A549 (cell line): ENCODE data around the gene CHD6.

Experiments
- EP300 ChIP-seq, 2 experiments: fragments of >200 bp; sonication (Bioruptor Twin); formaldehyde crosslinking; IDR thresholded peaks; 2 replicates in 1 of 2; 3 replicates in 1 of 2; pipeline ENCODE4 v1.6.1; 2016 to 2017
- POLR2A ChIP-seq: IDR thresholded peaks from 2 replicates; pipeline ENCODE4 v1.6.1; 2012; ENCODE audit warnings: mild to moderate bottlenecking, low read length
- RNF2 ChIP-seq: fragments of 200-600 bp; sonication (generic); IDR thresholded peaks from 2 replicates; pipeline ENCODE4 v1.6.1; 2016; ENCODE audit warnings: low read depth, mild to moderate bottlenecking, antibody characterized with exemption, moderate library complexity, borderline replicate concordance
- TP53 ChIP-seq: fragments of 250-450 bp; sonication (Bioruptor Pico); IDR thresholded peaks from 2 replicates; pipeline ENCODE4 v1.5.0; 2021; ENCODE audit warnings: mild to moderate bottlenecking, moderate library complexity
- USF2 ChIP-seq: fragments of 450-650 bp; IDR thresholded peaks from 2 replicates; pipeline ENCODE4 v1.6.1; 2014; ENCODE audit warnings: antibody characterized with exemption
- TF ChIP-seq, protein P1 (sequence below): fragments of >200 bp; sonication (Bioruptor Twin); formaldehyde crosslinking; IDR thresholded peaks from 3 replicates; pipeline ENCODE4 v1.5.1; 2016

DNA sequence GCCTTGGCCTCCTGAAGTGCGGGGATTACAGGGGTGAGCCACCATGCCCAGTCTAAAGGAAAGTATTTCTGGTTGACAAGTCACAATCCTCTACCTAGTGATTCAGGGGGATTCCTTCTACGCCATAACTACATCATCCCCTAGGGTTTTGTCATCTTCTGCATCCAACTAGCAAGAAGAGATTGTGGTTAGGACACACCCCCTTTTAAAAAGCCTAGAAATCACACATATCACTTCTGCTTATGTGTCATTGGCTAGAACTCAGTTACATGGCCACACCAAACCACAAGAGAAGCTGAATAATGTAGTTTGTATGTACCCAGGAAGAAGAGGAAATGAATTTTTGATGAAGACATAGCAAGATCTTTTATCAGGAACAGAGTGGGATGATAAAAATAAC is 14.7 kb upstream of the CHD6 start:
- TF ChIP-seq EP300 (IDR thresholded peaks at IDR 0.05), result no peak
- TF ChIP-seq, protein P1, sequence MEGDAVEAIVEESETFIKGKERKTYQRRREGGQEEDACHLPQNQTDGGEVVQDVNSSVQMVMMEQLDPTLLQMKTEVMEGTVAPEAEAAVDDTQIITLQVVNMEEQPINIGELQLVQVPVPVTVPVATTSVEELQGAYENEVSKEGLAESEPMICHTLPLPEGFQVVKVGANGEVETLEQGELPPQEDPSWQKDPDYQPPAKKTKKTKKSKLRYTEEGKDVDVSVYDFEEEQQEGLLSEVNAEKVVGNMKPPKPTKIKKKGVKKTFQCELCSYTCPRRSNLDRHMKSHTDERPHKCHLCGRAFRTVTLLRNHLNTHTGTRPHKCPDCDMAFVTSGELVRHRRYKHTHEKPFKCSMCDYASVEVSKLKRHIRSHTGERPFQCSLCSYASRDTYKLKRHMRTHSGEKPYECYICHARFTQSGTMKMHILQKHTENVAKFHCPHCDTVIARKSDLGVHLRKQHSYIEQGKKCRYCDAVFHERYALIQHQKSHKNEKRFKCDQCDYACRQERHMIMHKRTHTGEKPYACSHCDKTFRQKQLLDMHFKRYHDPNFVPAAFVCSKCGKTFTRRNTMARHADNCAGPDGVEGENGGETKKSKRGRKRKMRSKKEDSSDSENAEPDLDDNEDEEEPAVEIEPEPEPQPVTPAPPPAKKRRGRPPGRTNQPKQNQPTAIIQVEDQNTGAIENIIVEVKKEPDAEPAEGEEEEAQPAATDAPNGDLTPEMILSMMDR, result no peak
- no peak for TF ChIP-seq POLR2A
- TF ChIP-seq RNF2, result no peak
- TF ChIP-seq TP53 (CRISPR knock-in tag), result no peak
- TF ChIP-seq USF2, result no peak
